Epithelial cell of esophagus (primary cell): Measurements from ENCODE around the gene FGF14.

ENCODE experiments used
- DNase-seq: peaks from one replicate; pipeline ENCODE4 v3.0.0; 2010; ENCODE audit warnings: low read depth
- H3K4me3 ChIP-seq: 2 replicates; pipeline ENCODE4 v1.5.1; 2011; ENCODE audit warnings: mild to moderate bottlenecking, low read length, control low read depth
- CTCF ChIP-seq: IDR thresholded peaks from 2 replicates; pipeline ENCODE4 v1.5.1; 2011; ENCODE audit warnings: low read depth, mild to moderate bottlenecking, low read length, control low read depth, inconsistent platforms; ENCODE audit not compliant: insufficient read depth; ENCODE audit errors: missing control alignments

FGF14 gene

DNA sequence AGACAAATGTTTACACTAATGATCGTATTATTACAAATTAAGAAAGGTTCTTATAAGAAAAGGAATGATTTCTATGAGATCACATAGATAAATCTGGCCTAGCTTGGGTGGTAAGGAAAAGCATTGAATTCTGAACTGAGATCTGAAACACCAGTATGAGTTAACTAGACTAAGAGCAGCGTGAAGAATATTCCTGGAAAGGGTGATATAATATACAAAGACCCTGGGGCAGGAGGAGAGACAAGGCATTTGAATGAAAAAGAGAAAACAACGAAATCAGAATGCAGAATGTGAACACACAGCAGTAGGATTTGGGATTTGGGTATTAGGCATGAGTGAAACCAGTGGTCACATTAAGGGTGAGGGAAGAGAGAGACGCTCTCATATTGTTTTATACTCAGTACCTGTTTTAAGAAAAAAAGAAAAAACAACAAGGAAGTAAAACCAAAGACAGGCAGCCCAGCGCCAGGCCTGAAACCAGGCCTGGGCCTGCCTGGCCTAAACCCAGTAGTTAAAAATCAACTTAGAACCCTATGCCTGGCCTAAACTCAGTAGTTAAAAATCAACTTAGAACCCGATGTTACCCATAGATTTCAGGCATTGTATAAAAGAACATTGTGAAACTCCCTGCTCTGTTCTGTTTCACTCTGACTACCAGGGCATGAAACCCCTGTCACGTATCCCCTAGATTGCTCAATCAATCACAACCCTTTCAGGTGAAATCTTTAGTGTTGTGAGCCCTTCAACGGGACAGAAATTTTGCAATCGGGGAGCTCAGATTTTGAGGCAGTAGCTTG, 662.3 kb downstream of the FGF14 start:
- DNase-seq = no peak
- no peak overlapping the region for H3K4me3 ChIP-seq
- TF ChIP-seq CTCF = no peak

- DNase-seq = no peak
- H3K4me3 ChIP-seq = no peak overlapping the region
- TF ChIP-seq CTCF = no peak
These were observed 663.5 kb downstream of the FGF14 start for GRCh38 chr13:101738336-101738735.

DNA sequence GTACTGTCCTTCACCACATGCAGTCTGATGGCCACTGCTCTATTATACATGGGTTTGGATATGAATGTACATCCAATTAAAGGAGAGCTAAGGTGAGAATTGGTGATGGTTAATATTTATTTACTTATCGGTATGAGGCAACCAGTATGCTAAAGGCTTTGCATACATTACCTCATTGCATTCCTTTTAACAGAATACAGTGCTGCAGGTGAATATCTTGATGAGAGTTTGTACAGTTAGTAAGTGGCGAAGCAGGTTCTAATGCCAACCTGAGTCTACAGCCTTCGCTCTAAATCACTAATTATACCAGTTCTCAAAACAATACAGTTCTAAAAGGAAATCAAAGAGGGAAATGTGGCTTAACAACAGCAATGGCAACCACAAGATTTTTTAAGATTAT, 665.3 kb downstream of the FGF14 start:
- H3K4me3 ChIP-seq = no peak overlapping the region
- no peak for TF ChIP-seq CTCF
- DNase-seq = peak; percentile 62

DNA sequence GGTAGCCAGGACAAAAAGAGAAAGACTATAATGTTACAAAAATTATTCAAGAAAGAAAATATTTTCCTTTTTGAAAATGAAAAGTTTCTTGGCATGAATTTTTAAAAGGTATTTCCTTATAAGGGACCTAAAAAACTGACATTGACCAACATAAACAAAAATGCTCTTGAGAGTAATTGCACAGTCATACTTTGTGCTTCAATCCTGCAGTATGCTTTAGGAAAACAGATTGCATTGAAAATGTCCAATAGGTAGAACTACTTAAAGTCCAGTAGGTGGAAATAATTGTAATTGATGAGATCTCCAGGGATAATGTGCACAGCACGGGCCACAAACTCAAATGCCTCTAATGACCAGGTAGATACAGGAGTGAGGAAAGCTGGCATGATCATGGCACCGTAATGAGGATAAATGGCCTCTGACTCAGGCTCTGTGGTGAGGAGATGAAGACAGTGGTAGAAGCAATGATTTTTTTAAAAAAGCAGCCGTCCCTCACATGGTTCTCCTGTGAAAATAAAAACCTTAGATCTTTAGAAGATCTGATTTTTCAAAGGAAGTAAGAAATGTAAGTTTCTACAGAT, 671.3 kb downstream of the FGF14 start:
- no peak for DNase-seq
- H3K4me3 ChIP-seq = no peak overlapping the region
- TF ChIP-seq CTCF = no peak

GRCh38 chr13:101728615-101729014, 673.2 kb downstream of the FGF14 start:
- DNase-seq = no peak
- no peak for TF ChIP-seq CTCF
- no peak overlapping the region for H3K4me3 ChIP-seq

DNA sequence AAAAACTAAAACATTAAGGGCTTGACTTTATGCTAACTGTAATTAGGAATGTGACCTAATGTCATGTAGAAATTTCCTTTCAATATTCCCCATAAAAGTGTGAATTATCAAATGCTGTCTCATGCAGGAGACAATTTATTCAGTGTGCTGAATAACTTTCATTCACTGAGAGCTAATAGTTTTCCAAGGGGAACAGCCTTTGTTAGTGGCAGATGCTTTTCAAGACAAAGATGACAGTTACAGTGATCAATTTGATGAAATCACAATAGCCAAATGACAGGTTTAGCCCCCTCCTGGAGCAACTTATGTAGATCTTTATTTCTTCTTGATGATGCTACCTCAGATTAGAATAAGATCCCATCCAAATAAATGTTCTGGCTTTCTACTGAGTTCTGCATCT, 673.8 kb downstream of the FGF14 start:
- H3K4me3 ChIP-seq = no peak overlapping the region
- no peak for DNase-seq
- TF ChIP-seq CTCF = no peak

DNA sequence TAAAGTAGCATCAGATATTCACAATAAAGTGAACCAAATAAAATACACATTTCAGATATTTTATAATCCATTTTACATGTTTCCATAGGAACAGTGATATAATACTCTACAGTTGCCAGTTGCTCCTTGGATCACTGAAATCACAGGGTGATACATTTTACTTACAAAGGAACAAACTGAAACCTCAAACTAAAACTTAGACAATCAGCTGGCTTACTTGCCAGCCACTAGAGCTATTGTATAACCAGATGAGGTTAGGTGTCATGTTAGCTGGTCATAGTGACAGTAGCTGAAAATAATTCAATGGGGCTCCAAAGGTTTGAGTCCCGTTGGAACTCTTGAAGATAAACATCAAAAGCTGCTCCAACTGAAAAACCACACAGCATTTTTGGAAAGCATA, 674.7 kb downstream of the FGF14 start:
- no peak for TF ChIP-seq CTCF
- no peak for DNase-seq
- no peak overlapping the region for H3K4me3 ChIP-seq
